ENCODE results near the gene JAZF1.

Gene JAZF1

GRCh38 chr7:27999829-28000228 lies 180.8 kb downstream of the JAZF1 start:
- DNase-seq: no peak

DNA sequence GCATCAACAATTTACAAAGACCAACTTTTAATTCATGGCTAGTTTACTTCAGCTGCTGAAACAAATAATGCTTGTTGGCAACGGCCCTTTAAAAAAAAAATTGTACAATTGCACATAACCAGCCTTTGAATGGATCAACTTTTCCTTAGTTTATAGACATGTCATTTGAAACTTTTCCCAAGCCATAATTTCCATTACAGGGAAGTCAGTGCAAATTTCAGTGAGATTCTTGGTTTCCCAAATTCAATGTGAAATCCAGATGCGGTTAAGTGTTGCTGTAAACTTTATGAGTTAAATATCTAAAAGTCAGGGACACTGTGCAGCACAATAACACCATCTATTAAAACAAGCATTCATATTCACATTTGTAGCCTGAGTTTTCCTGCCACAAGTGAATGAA lies 182.2 kb downstream of the JAZF1 start:
- DNase-seq: no peak

DNA sequence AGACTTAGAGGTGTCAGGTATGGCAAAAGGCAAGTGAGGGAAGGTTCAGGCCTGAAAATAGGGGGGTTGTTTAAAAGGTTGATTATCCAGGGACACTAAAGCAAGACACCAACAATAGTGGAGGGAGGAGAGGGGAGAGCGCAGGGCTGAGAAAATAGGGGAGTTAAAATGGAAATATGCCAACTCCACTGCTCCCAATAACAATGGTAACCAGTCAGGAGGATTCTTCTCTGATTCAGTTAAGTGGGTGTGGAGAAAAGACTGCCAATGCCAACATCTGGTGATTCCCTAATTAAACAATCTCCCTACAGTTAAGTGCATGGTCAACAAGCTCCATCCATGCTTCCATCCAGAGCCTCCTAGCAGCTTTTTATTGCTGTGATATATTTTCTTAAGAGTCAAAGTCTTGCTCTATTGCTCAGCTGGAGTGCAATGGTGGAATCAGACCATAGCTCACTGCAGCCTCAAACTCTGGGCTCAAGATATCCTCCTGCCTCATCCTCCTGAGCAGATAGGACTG lies 183.3 kb downstream of the JAZF1 start:
- DNase-seq: no peak

DNA sequence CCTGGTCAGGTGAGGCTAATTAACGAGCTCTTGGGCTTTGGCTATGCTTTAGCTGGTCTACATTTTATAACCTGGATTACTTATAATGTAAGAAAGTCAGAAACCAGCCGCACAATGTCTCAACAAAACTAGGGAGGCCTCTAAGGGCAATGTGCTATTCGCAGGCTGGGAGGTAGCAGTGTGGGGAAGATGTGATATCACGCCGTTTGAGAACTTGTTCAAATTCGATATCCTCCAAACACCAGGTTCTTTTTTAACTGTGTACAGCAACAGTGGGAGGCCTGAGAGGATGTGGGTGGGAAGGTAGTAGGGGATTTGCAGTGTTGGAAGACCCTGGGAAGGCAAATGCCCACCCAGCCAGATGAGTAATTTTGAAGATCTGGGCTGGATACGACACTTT lies 184.5 kb downstream of the JAZF1 start:
- no peak for DNase-seq

- DNase-seq: no peak
Observed at GRCh38 chr7:27995228-27995627, 185.4 kb downstream of the JAZF1 start.

GRCh38 chr7:27994639-27995038 lies 186.0 kb downstream of the JAZF1 start:
- DNase-seq: no peak

DNA sequence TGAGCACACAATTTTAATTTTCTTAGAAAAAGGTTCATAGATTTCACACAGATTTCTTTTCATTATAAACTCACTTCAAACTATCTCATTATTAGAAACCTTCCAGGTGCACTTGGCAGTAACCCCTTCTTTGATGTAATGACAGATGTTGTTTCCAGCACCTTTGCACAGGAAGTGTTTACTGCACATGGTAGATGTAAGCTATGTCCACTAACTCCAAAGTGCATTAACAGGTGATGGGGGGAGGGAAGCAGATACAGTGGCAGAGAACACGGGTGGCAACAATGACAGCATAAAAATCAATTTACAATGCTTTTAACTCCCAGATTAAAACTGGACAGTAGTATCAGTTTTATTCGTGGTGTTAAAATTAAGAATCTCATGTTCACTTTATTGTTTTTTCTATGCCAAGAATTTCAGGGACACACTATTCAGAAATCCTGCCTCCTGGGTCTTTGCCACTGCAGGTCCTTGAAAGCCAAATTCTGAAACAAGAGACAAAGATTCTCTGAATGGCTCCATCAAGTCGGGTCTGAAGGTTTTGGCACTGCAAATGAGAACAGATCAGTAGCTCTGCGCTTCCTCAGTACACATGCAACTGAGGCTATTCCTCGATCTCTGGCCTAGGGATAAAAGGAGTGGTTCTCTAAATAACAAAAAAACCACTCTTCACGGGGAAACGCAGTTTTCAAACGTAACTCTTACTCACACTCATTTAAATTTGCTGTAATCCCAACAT lies 187.7 kb downstream of the JAZF1 start:
- DNase-seq: no peak

GRCh38 chr7:27992097-27992496 lies 188.5 kb downstream of the JAZF1 start:
- DNase-seq: no peak

GRCh38 chr7:27991006-27991528 lies 189.5 kb downstream of the JAZF1 start:
- no peak for DNase-seq

DNA sequence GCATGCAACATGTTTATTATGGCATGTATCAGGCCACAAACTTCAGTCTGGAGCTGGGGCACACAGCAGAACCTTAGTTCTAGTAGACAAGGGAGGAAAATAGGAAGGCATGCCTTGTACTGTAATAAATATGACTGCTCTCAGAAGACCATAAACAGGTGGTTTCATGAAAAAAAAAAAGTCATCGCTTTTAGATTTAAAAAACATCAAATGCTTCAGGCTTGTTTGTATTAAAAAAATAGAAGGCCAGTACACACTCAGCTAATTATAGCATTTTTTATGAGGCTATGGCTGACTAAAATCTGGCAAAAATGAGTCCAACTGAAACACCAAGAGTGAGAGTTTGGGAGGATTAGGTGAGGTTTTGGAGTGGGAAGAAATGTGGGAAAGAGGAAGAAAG lies 204.1 kb downstream of the JAZF1 start:
- DNase-seq: no peak

- no peak for DNase-seq
Observed at GRCh38 chr7:27973625-27974024, 207.0 kb downstream of the JAZF1 start.

- no peak for DNase-seq
Observed at GRCh38 chr7:27972276-27972675, 208.3 kb downstream of the JAZF1 start.

DNA sequence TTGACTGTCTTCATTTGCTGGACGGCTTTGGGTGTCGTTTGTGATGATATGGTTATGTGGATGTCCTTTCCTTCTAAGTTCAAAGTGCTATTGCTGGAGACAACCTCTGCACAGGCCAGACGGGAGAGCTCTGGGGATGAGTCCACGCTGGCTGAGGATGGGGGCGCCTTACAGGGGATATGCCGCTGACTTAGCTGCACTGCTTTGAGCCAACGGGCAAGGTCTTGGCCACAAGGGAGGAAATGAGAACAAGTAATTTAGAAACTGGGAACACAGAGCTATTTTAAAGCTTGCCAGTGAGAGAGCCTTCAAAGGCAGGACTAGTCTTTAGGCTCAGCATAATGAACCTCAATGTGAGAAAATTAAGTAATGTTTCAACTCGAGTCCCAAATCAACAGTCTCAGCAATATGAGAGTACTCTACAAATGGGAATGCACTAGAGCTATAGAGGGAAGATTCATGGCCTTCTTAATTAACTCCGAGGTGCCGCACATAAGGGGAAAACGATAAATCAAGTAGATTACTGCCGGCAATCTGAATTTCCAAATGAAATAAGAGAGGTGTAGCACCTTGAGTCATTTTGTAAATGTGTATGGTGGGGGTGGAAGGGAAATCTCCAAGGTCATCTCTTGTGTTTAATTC lies 209.3 kb downstream of the JAZF1 start:
- DNase-seq: no peak

DNA sequence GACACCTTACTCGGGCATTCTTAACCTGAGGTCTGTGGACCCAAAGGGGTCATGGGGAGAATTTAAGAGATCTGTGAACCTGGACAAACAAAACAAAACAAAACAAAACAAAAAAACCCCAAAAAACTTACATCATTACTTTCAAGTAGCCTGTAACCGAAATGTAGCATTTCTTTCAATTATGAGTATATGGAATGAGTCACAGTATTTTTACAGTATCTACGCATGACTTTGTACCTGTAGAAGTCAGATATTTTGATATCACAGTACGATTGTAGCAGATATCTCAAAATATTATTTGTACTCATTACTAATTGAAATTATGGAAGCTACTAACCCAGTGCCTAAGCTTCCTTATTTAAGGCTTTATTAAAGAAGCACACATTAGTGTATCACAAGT lies 210.2 kb downstream of the JAZF1 start:
- no peak for DNase-seq

DNA sequence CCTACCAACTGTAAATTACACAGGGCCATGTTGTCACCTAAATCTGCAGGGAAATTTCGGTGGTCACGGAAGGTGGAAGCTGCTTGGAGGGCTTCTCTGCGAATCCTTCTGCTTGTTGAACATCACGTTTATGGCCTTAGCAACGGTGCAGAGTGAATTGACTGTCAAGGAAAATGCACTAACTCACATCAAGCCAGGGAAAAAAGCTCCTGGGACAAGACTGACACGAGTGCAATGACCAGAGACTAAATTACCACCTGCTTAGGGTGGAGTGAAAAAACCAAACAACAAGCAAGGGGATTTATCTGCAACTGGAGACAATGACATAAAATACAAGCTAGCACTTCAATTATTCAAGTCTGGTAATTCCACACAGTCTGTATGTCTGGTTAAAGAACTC lies 211.2 kb downstream of the JAZF1 start:
- DNase-seq: no peak

DNA sequence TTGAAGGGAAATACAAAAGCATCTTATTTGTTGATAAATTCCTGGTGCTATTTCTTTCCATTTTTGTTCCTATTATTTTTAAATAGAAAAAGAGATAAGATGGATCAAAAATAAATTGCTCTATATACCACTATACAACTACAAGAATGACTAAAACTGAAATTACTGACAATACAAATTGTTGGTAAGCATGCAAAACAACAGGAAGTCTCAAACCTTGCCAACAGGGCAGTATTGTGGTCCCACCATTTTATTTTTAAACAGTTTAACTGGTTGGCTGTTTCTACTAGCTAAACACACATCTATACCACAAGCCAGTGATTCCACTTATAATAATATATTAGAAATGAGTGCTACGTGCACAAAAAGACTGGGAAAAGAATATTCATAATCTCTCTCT lies 213.0 kb downstream of the JAZF1 start:
- no peak for DNase-seq

DNA sequence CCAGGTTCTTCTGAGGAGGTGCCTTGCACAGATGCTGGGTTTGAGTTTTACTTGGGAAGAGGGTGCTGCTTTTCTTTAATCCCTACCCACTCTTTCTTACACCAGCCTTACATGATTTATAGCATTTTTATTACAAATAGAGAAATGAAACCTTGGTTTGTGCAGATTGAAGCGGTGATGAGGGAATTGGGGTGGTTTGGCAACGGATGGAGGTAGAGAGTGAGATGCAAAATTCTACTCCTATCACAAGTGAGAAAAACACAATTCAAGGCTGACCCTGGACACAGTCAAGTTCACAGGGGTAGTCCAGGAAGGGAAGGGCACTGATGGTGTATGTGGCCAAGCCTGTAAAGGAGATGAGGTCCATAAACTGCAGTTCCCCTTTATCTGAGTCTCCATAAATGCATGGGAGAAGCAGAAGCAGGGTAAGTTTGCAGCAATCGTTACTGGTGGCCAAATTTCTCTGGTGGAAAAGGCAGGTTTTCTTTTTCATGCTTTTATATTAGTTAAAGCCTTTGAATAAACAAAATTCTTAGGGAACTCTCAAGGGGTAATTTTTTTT lies 214.3 kb downstream of the JAZF1 start:
- DNase-seq: no peak

GRCh38 chr7:27965650-27966049 lies 214.9 kb downstream of the JAZF1 start:
- DNase-seq: no peak

- DNase-seq: no peak
Observed at GRCh38 chr7:27964820-27965219, 215.8 kb downstream of the JAZF1 start.

- no peak for DNase-seq
Observed at GRCh38 chr7:27963056-27963455, 217.5 kb downstream of the JAZF1 start.

- no peak for DNase-seq
Observed at GRCh38 chr7:27962273-27962672, 218.3 kb downstream of the JAZF1 start.

DNA sequence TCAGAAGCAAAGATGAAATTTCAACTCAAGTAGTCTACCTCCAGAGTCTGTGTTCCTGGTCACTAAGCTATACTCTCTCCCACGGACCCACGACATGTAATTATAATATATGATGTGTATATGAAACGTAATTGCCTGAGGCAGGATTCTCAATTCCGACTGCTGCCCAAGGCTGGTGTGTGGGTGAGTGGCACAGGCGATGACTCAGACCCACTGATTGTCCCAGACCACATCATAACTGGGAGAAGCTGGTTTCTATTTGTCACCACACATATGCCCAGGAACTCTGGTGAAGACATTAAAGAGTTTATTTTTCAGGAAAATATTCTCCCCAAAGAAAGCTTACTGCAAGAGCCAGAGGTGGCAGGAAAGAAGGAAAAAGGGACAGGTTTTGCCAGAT lies 219.3 kb downstream of the JAZF1 start:
- DNase-seq: no peak

DNA sequence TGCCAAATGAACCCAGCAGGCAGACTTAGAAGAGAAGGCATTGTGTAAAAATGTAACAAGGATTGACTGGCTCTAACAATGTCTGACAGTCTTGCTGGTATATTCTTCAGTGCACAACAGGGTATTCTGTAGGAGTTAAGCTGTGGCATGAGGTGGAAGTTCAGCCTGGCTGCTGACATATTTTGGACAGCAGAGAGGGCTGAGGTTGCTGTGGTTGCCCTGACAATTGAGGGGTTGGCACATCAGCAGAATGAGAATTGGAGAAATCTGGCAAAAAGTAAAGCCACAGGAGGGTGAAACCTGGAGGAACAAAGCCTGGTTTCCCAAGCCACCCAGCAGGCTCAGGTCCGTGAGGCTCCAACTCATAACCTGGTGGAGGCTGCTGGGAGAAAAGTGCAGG lies 220.2 kb downstream of the JAZF1 start:
- DNase-seq: no peak

DNA sequence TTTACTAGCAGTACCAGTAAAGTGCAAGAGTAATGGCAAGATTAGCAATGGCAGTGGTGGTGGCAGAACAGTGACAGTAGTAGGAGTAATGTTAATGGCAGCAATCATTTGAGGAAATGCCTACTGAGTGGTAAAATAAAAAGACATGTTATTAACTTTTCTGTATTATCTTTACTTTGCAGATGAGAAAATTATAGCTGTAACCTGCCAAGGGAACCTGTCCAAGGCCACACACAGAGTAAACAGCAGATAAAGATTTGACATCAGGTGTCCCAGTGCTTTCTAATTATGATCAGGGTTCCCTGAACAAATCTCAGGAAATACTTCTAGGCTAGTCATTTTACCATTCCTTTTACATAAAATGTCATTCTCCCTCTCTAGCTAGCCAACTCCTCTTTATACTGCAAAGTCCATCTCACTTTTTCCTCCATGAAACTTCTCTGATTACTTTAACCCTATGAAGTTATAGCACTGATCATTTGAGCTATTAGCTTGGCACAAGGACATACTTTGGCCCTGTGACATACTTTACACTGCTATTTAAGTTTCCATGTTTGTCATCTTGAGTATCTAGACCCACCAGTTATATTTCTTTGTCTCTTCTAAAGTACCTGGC lies 221.6 kb downstream of the JAZF1 start:
- DNase-seq: no peak
